Mucosa of rectum (tissue), 2 donors: Measurements from ENCODE around the gene FLCN.

Experiments used
- H3K27ac ChIP-seq, 2 donors: one replicate each; pipeline ENCODE4 v1.7.0; 2013; ENCODE audit warnings: inconsistent platforms in 2 of 2, low read depth in 2 of 2, low read length in 2 of 2
- H3K27me3 ChIP-seq, 2 donors: one replicate each; pipeline ENCODE4 v1.7.0; 2013; ENCODE audit warnings: low read length in 2 of 2; ENCODE audit not compliant: control insufficient read depth in 2 of 2, insufficient read depth in 2 of 2
- H3K36me3 ChIP-seq, 2 donors: one replicate each; pipeline ENCODE4 v1.7.0; 2013; ENCODE audit warnings: low read length in 2 of 2; ENCODE audit not compliant: control insufficient read depth in 2 of 2, insufficient read depth in 2 of 2
- H3K4me1 ChIP-seq, 2 donors: one replicate each; pipeline ENCODE4 v1.7.0; 2013; ENCODE audit warnings: low read length in 2 of 2, mild to moderate bottlenecking in 1 of 2; ENCODE audit not compliant: control insufficient read depth in 2 of 2, insufficient read depth in 2 of 2
- H3K4me3 ChIP-seq, 2 donors: one replicate each; pipeline ENCODE4 v1.7.0; 2013; ENCODE audit warnings: low read length in 2 of 2
- H3K9ac ChIP-seq, 2 donors: one replicate each; pipeline ENCODE4 v1.7.0; 2013; ENCODE audit warnings: low read length in 2 of 2, low read depth in 1 of 2, mild to moderate bottlenecking in 1 of 2
- H3K9me3 ChIP-seq, 2 donors: one replicate each; pipeline ENCODE4 v1.7.0; 2013; ENCODE audit warnings: low read length in 2 of 2; ENCODE audit not compliant: control insufficient read depth in 2 of 2
- donor health status: healthy.
- donor health status: Normal muscosa, but diverticular disease.

The FLCN gene

DNA sequence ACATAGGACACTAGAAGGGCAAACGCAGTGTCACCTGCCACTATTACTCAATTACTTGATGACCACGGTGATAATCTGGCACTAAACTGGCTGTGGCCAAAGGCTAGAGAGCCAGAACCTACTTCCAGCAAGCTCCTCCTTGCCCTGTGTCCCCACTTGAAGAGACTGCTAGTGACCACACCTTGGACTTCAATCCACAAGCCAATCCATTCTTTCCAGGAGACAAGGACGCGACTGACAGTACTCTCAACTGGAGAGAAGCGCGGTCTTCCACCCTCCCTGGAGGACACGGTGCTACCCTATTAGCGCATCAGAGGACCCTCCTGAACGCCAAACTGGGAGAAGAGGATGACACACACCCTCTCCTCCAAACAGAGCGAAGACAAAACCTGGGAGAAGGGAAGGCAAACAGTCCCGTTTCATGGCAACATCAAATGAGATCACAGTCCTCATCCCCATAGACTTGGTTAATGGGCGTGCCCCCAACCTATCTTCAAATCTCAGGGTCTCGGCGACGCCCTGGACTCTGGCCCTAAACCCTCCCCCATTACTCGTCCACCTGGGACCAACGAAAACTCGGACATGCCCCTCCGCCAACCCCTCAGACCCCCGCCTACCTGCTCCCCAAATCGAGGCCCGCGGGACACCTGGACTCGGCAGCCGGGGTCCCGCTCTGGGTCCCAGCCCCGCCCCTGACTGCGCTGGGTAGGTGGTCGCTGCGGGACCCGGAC lies 508 bp downstream of the FLCN start:
- Histone ChIP-seq H3K9me3 (no peaks in the 10 kb centered on the region), H3K4me1 (peaks cover 13 to 17% of the 10 kb centered on the region in 2 donors), H3K4me3 (peak overlapping the region; percentile 81 to 99), H3K27ac (peak overlapping the region; percentile 92 to 98), H3K36me3 (peaks cover 12 to 14% of the 10 kb centered on the region in 2 donors), H3K9ac (peak overlapping the region; percentile 94 to 98), H3K27me3 (no peaks in the 10 kb centered on the region)

DNA sequence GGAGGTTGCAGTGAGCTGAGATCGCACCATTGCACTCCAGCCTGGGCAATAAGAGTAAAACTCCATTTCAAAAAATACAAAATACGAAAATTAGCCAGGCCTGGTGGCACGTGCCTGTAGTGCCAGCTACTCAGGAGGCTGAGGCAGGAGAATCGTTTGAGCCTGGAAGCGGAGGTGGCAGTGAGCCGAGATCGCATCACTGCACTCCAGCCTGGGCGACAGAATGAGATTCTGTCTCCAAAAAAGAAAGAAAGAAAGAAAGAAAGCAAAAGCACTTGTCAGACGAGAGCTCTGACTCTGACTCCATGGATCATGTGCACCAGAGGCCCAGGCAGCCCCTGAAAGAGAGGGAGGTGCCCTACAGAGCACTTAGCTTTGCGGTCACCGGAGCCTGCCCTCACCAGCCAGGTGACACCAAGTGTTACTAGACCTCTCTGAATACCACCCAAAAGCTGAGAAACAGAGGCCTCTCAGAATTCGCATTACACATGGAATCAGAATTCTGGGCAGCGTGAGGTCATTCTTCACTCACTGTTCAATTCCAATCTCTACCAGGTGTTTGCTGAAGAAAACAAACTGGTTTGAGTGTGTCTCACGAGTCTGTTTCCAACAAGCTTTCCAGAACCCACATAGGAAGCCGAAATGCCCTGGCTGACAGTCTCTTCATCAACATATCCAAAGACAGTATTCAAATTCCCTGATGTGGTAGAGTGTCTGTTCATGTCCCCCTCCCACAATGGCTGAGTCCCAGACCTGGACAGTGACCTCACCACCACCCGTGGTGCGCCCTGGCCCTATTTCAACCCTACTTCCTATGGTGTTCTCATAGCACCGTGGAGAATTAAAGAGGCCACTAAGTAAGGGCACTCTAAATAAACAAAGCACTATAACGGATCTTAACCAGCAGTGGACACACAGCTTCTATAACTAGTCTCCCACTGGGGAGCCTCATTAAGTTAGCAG lies 1.5 kb downstream of the FLCN start:
- Histone ChIP-seq H3K27ac (peak overlapping the region; percentile 92 to 98), H3K9ac (peak overlapping the region; percentile 94 to 98), H3K9me3 (no peaks in the 10 kb centered on the region), H3K4me3 (peak overlapping the region; percentile 81 to 99), H3K27me3 (no peaks in the 10 kb centered on the region), H3K4me1 (peaks cover 13 to 17% of the 10 kb centered on the region in 2 donors), H3K36me3 (peaks cover 16 to 23% of the 10 kb centered on the region in 2 donors)

DNA sequence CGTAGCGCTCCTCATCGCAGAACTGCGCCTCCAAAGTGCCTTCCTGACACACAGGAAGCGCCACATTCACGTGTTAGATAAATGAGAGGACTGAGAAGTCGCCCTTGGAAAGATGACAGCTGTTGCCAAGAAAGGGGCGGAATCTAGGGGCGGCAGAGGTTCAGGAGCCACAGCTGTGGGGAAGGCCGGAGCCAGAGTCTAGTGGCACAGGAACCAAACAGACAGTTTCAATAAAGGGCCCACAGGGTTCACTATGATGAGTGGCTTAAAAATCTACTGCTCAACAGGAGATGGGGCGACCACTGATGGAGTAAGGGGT lies 4.7 kb downstream of the FLCN start:
- Histone ChIP-seq H3K9ac (no peak overlapping the region), H3K36me3 (peaks cover 42 to 55% of the 10 kb centered on the region in 2 donors), H3K27ac (no peak overlapping the region)

DNA sequence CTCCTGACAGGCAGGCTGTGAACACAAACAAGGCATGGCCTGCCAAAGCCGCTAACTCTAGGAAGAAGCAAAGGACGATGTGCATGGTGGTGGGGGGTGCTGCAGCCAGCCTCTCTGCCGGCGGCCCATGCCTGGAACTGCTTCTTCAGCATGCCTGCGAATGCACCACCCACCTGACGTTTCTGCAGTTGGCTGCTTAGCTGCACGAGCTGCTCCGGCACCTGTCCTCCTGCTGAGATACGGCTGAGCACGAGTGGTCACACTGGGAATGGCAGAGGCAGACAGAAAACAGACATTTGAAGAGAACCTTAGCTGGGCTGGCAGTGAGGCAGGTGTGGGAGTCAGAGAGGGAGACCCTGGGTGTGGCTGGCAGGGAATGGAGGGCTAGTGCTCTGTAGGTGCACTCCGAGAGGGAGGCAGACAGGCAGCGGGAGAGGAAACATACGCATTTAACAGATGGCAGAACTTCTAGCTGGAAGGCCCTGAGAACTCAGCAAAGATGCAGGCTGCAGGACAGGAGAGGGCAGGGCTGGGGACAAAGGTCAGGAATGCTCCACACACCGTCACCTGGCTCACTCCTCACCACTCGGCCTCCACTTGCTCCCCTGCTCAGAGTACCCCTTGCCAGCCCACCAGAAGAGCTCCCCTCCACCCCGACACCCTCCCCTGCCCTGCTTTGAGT lies 5.2 kb downstream of the FLCN start:
- H3K4me1 ChIP-seq, result peaks cover 13 to 14% of the 10 kb centered on the region in 2 donors
- H3K27me3 ChIP-seq, result no peaks in the 10 kb centered on the region
- peaks cover 46 to 60% of the 10 kb centered on the region in 2 donors for H3K36me3 ChIP-seq
- no peak overlapping the region for H3K9ac ChIP-seq
- no peak overlapping the region for H3K4me3 ChIP-seq
- no peak overlapping the region for H3K27ac ChIP-seq
- no peaks in the 10 kb centered on the region for H3K9me3 ChIP-seq

More for the DNA sequence above, 4.7 kb downstream of the FLCN start:
- Histone ChIP-seq H3K4me3 (no peak overlapping the region), H3K9me3 (no peaks in the 10 kb centered on the region), H3K27me3 (no peaks in the 10 kb centered on the region), H3K4me1 (peaks cover 13 to 14% of the 10 kb centered on the region in 2 donors)

DNA sequence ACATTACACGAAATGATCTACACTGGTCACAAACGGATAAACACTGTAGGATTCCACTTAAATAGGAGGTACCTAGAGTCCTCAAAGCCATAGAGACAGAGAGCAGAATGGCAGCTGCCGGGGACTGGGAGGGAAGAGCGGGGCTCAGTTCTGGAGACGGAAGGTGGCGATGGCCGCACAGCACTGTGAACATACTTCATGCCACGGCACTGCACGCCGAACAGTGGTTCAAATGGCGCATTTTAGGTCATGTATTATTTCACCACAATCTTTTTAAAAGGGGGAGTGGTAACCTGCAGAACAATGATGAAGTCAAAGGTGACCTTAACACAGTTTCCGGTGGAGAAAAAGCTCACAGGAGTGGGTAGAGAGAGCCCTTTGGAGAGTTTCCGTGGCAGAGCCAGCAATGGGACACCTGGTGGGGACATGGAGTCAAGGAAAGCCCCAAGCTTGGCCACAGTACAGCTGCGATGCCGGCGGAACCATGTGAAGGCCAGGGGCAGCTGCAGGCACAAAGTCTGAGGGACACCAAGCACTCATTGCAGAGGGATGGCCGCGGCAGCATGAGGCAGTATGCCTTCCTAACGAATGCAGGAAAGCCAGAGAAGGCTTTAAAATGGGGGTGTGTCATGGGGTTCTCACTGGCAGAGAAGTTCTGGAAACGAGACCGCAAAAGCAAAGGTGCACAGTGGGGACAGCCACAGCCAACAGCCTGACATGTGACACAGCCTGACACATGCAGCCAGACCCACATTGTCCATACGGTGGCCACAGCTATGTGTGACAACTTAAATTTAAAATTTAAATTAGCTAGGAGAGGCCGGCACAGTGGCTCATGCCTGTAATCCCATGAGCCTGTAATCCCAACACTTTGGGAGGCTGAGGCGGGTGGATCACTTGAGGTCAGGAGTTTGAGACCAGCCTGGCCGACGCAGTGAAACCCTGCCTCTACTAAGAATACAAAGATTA lies 7.3 kb downstream of the FLCN start:
- H3K9me3 ChIP-seq, result no peaks in the 10 kb centered on the region
- H3K9ac ChIP-seq, result no peak overlapping the region
- H3K27ac ChIP-seq, result no peak overlapping the region
- no peaks in the 10 kb centered on the region for H3K27me3 ChIP-seq
- peaks cover 64 to 79% of the 10 kb centered on the region in 2 donors for H3K36me3 ChIP-seq
- H3K4me3 ChIP-seq, result no peak overlapping the region
- H3K4me1 ChIP-seq, result peaks cover 3 to 7% of the 10 kb centered on the region in 2 donors

DNA sequence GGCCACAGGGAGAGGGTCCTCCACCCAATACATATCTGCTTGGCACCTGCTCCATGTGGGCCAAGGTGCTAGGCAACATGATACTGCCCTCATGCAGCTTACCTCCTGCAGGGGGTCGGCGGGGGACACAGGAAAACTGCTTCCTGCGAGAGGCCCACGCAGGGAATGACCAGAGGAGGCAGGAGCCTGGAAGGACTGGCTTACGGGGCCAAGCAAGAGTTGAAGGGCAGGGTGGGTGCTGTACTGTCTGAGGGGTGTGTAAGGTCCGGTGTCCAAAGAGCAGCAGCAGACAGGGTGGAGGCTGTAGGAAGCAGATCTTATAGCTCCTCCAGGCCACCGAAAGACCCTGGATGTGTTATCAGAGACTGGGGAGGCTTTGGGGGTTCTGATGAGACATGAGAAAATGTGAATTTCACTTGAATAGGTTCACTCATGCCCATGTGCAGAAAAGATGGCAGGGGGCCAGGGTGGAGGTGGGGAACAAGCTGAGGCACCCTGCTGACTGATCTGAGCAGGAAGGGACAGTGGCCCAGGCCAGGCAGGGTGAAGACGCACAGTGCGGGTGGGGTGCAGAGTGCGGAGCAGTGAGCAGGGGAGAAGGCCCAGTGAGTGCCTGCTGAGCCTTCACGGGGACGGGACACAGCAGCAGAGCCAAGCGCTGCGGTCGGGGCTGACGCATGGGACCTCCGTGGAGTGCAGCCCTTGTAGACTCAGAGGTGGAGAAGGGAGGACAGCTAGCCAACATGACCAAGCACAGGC lies 8.3 kb downstream of the FLCN start:
- peaks cover 72 to 89% of the 10 kb centered on the region in 2 donors for H3K36me3 ChIP-seq
- H3K9ac ChIP-seq, result no peak overlapping the region
- H3K27me3 ChIP-seq, result no peaks in the 10 kb centered on the region
- no peak overlapping the region for H3K4me3 ChIP-seq
- H3K4me1 ChIP-seq, result peaks cover 3 to 7% of the 10 kb centered on the region in 2 donors
- H3K9me3 ChIP-seq, result no peaks in the 10 kb centered on the region
- no peak overlapping the region for H3K27ac ChIP-seq

DNA sequence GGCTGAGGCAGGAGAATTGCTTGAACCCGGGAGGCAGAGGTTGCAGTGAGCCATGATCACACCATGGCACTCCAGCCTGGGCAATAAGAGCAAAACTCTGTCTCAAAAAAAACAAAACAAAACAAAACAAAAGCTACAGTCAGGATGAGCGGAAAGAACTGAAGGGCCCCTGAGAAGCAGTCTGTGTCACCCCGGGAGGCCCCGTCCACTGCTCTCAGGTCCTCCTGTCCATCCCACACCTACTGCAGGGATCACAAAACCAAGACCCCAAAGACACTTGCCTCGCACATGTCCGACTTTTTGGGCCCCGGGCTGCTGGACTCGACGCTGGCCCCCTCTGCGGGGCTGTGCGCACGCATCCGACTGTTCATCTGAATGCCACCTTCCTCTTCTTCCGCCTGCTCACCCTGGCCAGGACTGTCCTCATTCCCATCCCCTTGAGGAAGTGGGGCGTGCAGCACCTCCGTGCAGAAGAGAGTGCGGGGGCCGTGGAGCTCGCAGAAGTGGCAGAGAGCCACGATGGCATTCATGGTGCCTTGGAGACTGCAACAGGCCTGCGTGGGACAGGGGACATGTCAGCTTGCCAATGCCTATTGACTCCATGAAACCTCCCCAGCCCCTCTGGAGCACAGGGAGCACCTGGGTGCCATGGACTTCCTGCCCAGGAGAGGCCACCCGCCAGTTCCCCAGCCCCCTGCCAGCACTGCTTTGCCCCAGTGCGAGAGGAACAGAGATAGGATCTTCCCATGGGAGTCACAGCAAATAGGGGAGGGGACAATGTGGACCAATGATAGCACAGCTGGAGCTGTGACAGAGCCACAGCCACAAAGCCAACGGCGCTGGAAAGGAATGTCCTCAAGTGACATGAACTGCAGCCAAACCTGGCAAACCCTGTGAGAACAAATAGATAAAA lies 9.1 kb downstream of the FLCN start:
- peaks cover 3 to 7% of the 10 kb centered on the region in 2 donors for H3K4me1 ChIP-seq
- H3K36me3 ChIP-seq, result peaks cover 79 to 94% of the 10 kb centered on the region in 2 donors
- no peak overlapping the region for H3K4me3 ChIP-seq
- H3K27ac ChIP-seq, result no peak overlapping the region
- H3K9ac ChIP-seq, result no peak overlapping the region
- no peaks in the 10 kb centered on the region for H3K27me3 ChIP-seq
- no peaks in the 10 kb centered on the region for H3K9me3 ChIP-seq

DNA sequence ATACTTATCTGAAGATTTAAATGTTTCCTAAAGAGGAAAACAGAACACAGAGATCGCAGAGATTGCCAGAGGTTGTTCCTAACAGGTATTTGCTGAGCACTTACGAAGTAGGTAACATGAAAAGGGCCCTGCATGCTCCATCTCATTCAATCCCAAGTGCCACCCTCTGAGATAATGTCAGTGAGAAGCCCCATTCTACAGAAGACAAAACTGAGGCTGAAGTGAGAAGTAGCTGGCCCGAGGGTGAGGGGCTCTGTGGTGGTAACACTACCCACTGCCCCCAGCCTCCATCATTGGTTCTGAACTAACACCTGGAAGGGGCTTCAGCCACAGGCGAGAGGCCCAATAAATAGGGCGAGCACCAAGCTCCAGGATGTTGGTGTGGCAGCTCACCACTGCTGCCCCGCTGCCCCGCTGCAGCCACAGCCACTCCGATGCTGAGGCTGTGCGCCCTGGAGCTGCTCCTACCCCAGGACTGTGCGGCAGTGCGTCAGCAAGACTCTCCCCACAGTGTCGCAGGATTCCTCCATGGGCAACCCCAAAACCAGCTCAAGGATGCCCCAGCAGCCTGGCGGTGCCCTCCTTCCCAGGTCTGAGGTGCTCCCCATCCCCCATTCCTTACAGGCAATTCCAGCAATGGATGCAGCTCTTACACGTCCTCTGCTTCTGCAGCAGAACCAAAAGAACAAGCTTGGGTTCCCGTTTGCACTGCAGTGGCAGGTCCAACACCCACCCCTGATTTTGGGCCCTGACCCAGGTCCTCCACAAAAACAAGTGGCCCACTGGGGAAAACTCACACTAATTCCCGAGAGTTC lies 10.3 kb downstream of the FLCN start:
- Histone ChIP-seq H3K27me3 (no peaks in the 10 kb centered on the region), H3K9me3 (no peaks in the 10 kb centered on the region), H3K4me3 (no peak overlapping the region), H3K36me3 (peaks cover 79 to 93% of the 10 kb centered on the region in 2 donors), H3K27ac (no peak overlapping the region), H3K9ac (no peak overlapping the region), H3K4me1 (peaks cover under 1 to 1% of the 10 kb centered on the region in 2 donors)
